ENCODE data around the gene NRN1.
A peak's percentile ranks its signal among the peaks of the same experiment; 100 is the strongest.

- peak; percentile 51 for TF ChIP-seq CTCF (IDR thresholded peaks at IDR 0.05; ENCODE audit: low read depth, low read length)
- TF ChIP-seq EZH2phosphoT487 (IDR thresholded peaks at IDR 0.05; ENCODE audit: low read depth) = no peak
Observed at GRCh38 chr6:6007366-6008088, 802 bp upstream of the NRN1 start.
